ENCODE data around the gene COL5A1.

COL5A1 gene

GRCh38 chr9:134814598-134815215 is 173.1 kb downstream of the COL5A1 start:
- TF ChIP-seq POLR2AphosphoS5 (IDR thresholded peaks at IDR 0.05; ENCODE audit: borderline replicate concordance, low read depth, low read length) (no peak), FOXP2 (optimal IDR thresholded peaks at IDR 0.05; ENCODE audit: control extremely low read depth, extremely low read length, insufficient read depth) (no peak), EZH2 (IDR thresholded peaks at IDR 0.05) (no peak)
- no peak overlapping the region for H3K4me3 ChIP-seq
- no peak overlapping the region for H3K27ac ChIP-seq
- no peak for DNase-seq (ENCODE audit: low read depth, low spot score)
- no peaks in the 10 kb centered on the region for H3K9me3 ChIP-seq (ENCODE audit: low read depth, low read length)
- no peak overlapping the region for H3K9ac ChIP-seq (ENCODE audit: insufficient read length)
- H3K36me3 ChIP-seq (ENCODE audit: insufficient read depth, low read length): peaks cover 6% of the 10 kb centered on the region; the same call in 1 of the 2 replicates

DNA sequence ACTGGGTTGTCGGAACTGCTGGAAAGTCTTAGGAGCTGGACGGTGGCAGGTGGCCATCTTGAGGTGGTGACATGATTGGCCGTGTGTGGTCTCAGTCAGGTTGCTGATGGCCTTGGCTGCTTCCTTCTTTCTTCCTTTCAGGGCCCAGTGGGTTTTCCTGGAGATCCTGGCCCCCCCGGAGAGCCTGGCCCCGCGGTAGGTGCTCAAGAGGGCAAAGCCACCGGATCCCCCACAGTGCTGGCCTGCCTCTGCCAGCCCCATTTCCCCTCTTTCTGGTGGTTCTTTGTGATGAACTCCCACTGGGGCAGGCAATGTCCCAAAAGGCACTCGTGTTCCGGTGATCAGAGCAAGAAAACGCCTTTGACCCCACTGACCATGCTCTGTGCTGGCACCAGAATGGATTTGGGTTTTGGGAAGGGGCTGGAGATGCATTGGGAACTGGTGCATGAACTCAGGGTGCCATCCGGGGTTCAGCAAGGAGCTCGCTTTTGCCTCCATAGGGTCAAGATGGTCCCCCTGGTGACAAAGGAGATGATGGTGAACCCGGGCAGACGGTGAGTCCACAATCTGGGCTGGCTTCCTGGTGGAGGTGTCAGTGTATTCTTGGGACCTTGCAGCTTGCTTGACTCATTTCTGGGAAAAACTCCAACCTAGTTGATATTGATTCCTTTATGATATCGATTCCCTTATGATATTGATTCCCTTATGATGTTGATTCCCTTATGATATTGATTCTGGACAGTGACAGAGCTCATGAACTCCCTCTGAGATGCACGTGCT is 174.0 kb downstream of the COL5A1 start:
- no peak overlapping the region for H3K9ac ChIP-seq (ENCODE audit: insufficient read length)
- no peaks in the 10 kb centered on the region for H3K9me3 ChIP-seq (ENCODE audit: low read depth, low read length)
- DNase-seq (ENCODE audit: low read depth, low spot score): no peak
- TF ChIP-seq POLR2AphosphoS5 (IDR thresholded peaks at IDR 0.05; ENCODE audit: borderline replicate concordance, low read depth, low read length) (no peak), EZH2 (IDR thresholded peaks at IDR 0.05) (no peak), FOXP2 (optimal IDR thresholded peaks at IDR 0.05; ENCODE audit: control extremely low read depth, extremely low read length, insufficient read depth) (no peak)
- no peak overlapping the region for H3K4me3 ChIP-seq
- H3K27ac ChIP-seq: no peak overlapping the region
- peaks cover 6% of the 10 kb centered on the region; the same call in 1 of the 2 replicates for H3K36me3 ChIP-seq (ENCODE audit: insufficient read depth, low read length)

DNA sequence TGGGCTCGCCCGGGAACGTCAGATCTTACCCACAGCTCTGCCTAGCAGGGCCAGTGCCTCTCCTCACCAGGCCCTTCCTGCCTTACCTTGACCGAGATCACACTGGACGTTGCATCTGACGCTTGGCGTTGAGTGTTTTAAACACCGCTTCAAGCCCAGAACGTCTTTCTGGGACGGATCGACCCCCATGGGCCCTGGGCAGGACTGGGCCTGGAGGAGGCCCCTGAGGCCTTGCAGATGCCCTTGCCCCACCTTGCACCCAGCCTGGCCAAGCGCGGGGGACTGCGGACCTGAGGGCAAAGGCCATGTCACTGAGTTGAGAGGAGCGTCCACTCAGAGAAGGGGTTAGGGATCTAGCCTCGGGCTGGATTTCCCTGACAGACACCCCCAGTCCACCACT is 174.7 kb downstream of the COL5A1 start:
- no peak for DNase-seq (ENCODE audit: low read depth, low spot score)
- Histone ChIP-seq H3K9me3 (ENCODE audit: low read depth, low read length) (no peaks in the 10 kb centered on the region), H3K4me3 (no peak overlapping the region), H3K27ac (no peak overlapping the region), H3K36me3 (ENCODE audit: insufficient read depth, low read length) (peaks cover 6% of the 10 kb centered on the region; the same call in 1 of the 2 replicates), H3K9ac (ENCODE audit: insufficient read length) (no peak overlapping the region)
- TF ChIP-seq FOXP2 (optimal IDR thresholded peaks at IDR 0.05; ENCODE audit: control extremely low read depth, extremely low read length, insufficient read depth) (no peak), EZH2 (IDR thresholded peaks at IDR 0.05) (no peak), POLR2AphosphoS5 (IDR thresholded peaks at IDR 0.05; ENCODE audit: borderline replicate concordance, low read depth, low read length) (no peak)

DNA sequence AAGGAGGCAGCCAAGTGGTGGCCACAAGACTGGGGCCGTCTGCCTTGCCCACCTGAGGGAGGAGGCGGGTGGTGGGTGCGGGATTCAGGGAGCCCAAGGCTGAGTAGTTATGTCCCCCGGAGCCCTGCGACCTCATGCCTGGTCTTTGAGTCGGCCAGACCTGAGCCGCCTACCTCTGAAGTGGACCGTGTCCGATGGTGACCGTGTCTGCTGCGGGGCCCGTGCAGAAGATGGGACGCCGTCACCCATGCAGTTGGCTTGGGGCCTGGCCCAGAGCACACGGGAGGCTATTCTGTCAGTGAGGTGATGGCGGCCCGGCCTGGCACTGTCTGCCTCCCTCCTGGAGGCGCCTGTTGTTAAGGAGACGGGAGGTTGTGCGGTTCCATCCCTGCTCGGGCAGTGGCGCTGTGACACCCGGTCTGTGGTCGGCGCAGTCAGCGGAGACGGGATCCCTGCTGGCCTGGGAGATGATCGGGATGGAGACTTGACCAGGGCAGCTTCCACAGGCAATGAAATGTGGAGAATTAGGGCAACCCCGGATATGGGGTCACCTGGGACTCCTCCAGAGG is 176.5 kb downstream of the COL5A1 start:
- H3K27ac ChIP-seq: no peak overlapping the region
- DNase-seq (ENCODE audit: low read depth, low spot score): no peak
- H3K4me3 ChIP-seq: no peak overlapping the region
- TF ChIP-seq EZH2 (IDR thresholded peaks at IDR 0.05): no peak
- TF ChIP-seq POLR2AphosphoS5 (IDR thresholded peaks at IDR 0.05; ENCODE audit: borderline replicate concordance, low read depth, low read length): no peak
- no peak for TF ChIP-seq FOXP2 (optimal IDR thresholded peaks at IDR 0.05; ENCODE audit: control extremely low read depth, extremely low read length, insufficient read depth)
- H3K9ac ChIP-seq (ENCODE audit: insufficient read length): no peak overlapping the region
- H3K9me3 ChIP-seq (ENCODE audit: low read depth, low read length): no peaks in the 10 kb centered on the region
- H3K36me3 ChIP-seq (ENCODE audit: insufficient read depth, low read length): peaks cover 8% of the 10 kb centered on the region; the same call in 1 of the 2 replicates

DNA sequence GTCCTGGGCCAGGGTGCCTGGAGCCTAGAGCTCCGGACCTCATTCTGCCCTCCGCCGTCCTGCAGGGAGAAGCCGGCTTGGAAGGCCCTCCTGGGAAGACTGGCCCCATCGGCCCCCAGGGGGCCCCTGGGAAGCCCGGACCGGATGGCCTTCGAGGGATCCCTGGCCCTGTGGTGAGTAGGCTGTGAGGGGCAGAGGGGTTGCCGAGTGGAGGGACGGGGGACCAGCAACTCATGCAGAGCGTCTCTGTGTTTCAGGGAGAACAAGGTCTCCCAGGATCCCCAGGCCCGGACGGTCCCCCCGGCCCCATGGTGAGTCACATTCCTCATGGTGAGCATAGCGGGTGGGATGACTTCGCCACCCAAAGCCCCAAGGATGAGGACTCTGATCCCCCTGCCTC is 177.0 kb downstream of the COL5A1 start:
- no peak overlapping the region for H3K9ac ChIP-seq (ENCODE audit: insufficient read length)
- peaks cover 8% of the 10 kb centered on the region; the same call in 1 of the 2 replicates for H3K36me3 ChIP-seq (ENCODE audit: insufficient read depth, low read length)
- no peak overlapping the region for H3K27ac ChIP-seq
- TF ChIP-seq POLR2AphosphoS5 (IDR thresholded peaks at IDR 0.05; ENCODE audit: borderline replicate concordance, low read depth, low read length) (no peak), FOXP2 (optimal IDR thresholded peaks at IDR 0.05; ENCODE audit: control extremely low read depth, extremely low read length, insufficient read depth) (no peak), EZH2 (IDR thresholded peaks at IDR 0.05) (no peak)
- H3K4me3 ChIP-seq: no peak overlapping the region
- DNase-seq (ENCODE audit: low read depth, low spot score): no peak
- no peaks in the 10 kb centered on the region for H3K9me3 ChIP-seq (ENCODE audit: low read depth, low read length)

DNA sequence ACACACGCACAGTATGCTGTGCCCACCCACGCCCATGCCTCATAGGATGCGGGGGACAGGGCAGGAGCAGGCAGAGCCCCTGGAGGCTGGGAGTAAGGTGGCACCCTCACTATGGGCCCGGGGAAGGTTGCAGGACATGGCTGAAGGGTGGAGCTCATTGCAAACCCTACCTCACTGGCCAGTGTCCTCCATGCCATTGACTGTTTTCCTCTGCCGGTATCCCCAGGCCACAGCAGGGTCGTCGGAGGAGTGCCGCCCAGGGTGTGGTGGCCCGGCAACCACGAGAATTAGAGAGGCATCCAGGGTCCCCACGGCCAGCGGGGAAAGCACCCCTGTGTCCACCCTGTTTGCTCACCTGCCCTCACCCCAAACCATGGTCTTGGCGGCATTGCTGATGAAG is 179.3 kb downstream of the COL5A1 start:
- TF ChIP-seq POLR2AphosphoS5 (IDR thresholded peaks at IDR 0.05; ENCODE audit: borderline replicate concordance, low read depth, low read length): no peak
- TF ChIP-seq FOXP2 (optimal IDR thresholded peaks at IDR 0.05; ENCODE audit: control extremely low read depth, extremely low read length, insufficient read depth): no peak
- TF ChIP-seq EZH2 (IDR thresholded peaks at IDR 0.05): no peak
- no peak overlapping the region for H3K4me3 ChIP-seq
- no peak overlapping the region for H3K9ac ChIP-seq (ENCODE audit: insufficient read length)
- DNase-seq (ENCODE audit: low read depth, low spot score): no peak
- H3K36me3 ChIP-seq (ENCODE audit: insufficient read depth, low read length): peaks cover 8% of the 10 kb centered on the region; the same call in 1 of the 2 replicates
- H3K9me3 ChIP-seq (ENCODE audit: low read depth, low read length): no peaks in the 10 kb centered on the region
- no peak overlapping the region for H3K27ac ChIP-seq

- Histone ChIP-seq H3K9ac (ENCODE audit: insufficient read length) (no peak overlapping the region), H3K9me3 (ENCODE audit: low read depth, low read length) (no peaks in the 10 kb centered on the region), H3K36me3 (ENCODE audit: insufficient read depth, low read length) (peaks cover 5% of the 10 kb centered on the region; the same call in 1 of the 2 replicates), H3K4me3 (no peak overlapping the region), H3K27ac (no peak overlapping the region)
- DNase-seq (ENCODE audit: low read depth, low spot score): no peak
- TF ChIP-seq EZH2 (IDR thresholded peaks at IDR 0.05) (no peak), POLR2AphosphoS5 (IDR thresholded peaks at IDR 0.05; ENCODE audit: borderline replicate concordance, low read depth, low read length) (no peak), FOXP2 (optimal IDR thresholded peaks at IDR 0.05; ENCODE audit: control extremely low read depth, extremely low read length, insufficient read depth) (no peak)
Measured at GRCh38 chr9:134822541-134822940, 180.9 kb downstream of the COL5A1 start.

DNA sequence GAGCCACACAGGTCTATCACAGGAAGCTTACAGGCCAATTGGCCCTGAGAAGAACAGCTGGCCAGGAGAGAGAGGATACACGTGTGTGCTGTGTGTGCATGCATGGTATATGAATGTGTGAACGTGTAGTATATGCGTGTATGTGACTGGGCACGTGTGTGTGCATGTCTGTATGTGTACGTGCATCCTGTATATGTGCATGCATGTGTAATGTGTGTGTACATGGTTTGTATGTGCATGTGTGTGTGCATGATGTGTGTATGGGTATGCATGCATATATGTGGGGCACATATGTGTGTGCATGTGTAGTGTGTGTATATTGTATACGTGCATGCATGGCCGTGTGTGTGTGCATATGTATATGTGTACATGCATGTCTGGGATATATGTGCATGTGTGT is 182.0 kb downstream of the COL5A1 start:
- Histone ChIP-seq H3K36me3 (ENCODE audit: insufficient read depth, low read length) (peaks cover 9% of the 10 kb centered on the region), H3K4me3 (no peak overlapping the region), H3K9me3 (ENCODE audit: low read depth, low read length) (no peaks in the 10 kb centered on the region), H3K9ac (ENCODE audit: insufficient read length) (no peak overlapping the region), H3K27ac (no peak overlapping the region)
- TF ChIP-seq FOXP2 (optimal IDR thresholded peaks at IDR 0.05; ENCODE audit: control extremely low read depth, extremely low read length, insufficient read depth) (no peak), POLR2AphosphoS5 (IDR thresholded peaks at IDR 0.05; ENCODE audit: borderline replicate concordance, low read depth, low read length) (no peak), EZH2 (IDR thresholded peaks at IDR 0.05) (no peak)
- DNase-seq (ENCODE audit: low read depth, low spot score): no peak

Data from SK-N-MC (cell line).